GM12865 (cell line): ENCODE measurements around the gene TBL3.
"Not testable (repeated sequence)": the region's sequence is repeated elsewhere in the genome, so short reads cannot be mapped to it uniquely, and the experiment has no call there.

ENCODE experiments used
- DNase-seq: peaks from one replicate; pipeline ENCODE4 v3.0.0; 2010; ENCODE audit warnings: low read depth
- H3K4me3 ChIP-seq: 2 replicates; pipeline ENCODE4 v1.5.1; 2011; ENCODE audit warnings: mild to moderate bottlenecking, low read depth, low read length, control low read depth
- CTCF ChIP-seq: IDR thresholded peaks from 2 replicates; pipeline ENCODE4 v1.5.1; 2011; ENCODE audit warnings: low read length, control low read depth, low read depth, inconsistent platforms; ENCODE audit not compliant: insufficient read depth; ENCODE audit errors: missing control alignments

Gene TBL3

GRCh38 chr16:1938910-1939309 lies 32.9 kb upstream of the TBL3 start:
- no peak overlapping the region for H3K4me3 ChIP-seq
- no peak for DNase-seq
- TF ChIP-seq CTCF = no peak

- H3K4me3 ChIP-seq, DNase-seq: not testable (repeated sequence)
Measured at GRCh38 chr16:1939833-1940232, 32.0 kb upstream of the TBL3 start.

GRCh38 chr16:1940273-1941161 lies 31.3 kb upstream of the TBL3 start:
- no peak overlapping the region for H3K4me3 ChIP-seq
- no peak for TF ChIP-seq CTCF
- DNase-seq = no peak

GRCh38 chr16:1941162-1942046 lies 30.4 kb upstream of the TBL3 start:
- DNase-seq = no peak
- TF ChIP-seq CTCF = no peak
- peak overlapping the region; percentile 82 for H3K4me3 ChIP-seq

- no peak for TF ChIP-seq CTCF
- no peak for DNase-seq
- H3K4me3 ChIP-seq = peak overlapping the region; percentile 82
Measured at GRCh38 chr16:1942047-1942809, 29.6 kb upstream of the TBL3 start.

GRCh38 chr16:1942810-1943726 lies 28.8 kb upstream of the TBL3 start, which contains the start of gene MSRB1:
MSRB1 (minus strand) TSS chr16:1943199; CDS start chr16:1943156, 43 bp downstream.
- peak within 1 kb of the TSS; percentile 82 for H3K4me3 ChIP-seq
- TF ChIP-seq CTCF = no peak
- DNase-seq = peak; percentile 99
